HEK293 (cell line): ENCODE results near the gene ENAM.

Source experiments
- CTCF ChIA-PET: fragments of 350-600 bp; formaldehyde crosslinking; extraction: SDS; loops from one replicate; lab custom pipeline; 2021; ENCODE audit warnings: antibody characterized with exemption; lab: Yijun Ruan, JAX
- POLR2A ChIA-PET: fragments of 300-600 bp; formaldehyde crosslinking; extraction: SDS; loops from one replicate; lab custom pipeline; 2020; ENCODE audit warnings: antibody characterized with exemption, inconsistent platforms; lab: Yijun Ruan, JAX
- H3K27ac ChIP-seq: fragments of 200-500 bp; sonication (Bioruptor generic); 2 replicates; pipeline ENCODE4 v1.5.1; 2014; ENCODE audit warnings: low read depth, low read length, control low read depth, inconsistent platforms; ENCODE audit errors: extremely low read depth
- H3K36me3 ChIP-seq, 2 experiments: fragments of 200-500 bp in 1 of 2; sonication (Bioruptor generic) in 1 of 2; 1 replicate in 1 of 2; 2 replicates in 1 of 2; pipeline ENCODE4 v1.5.1; 2014 to 2017; ENCODE audit warnings: inconsistent platforms in 2 of 2, low read length in 2 of 2; ENCODE audit not compliant: control insufficient read depth in 2 of 2, insufficient read depth in 1 of 2
- H3K4me1 ChIP-seq: fragments of 200-500 bp; sonication (Bioruptor generic); 2 replicates; pipeline ENCODE4 v1.5.1; 2014; ENCODE audit warnings: mild to moderate bottlenecking, low read length, inconsistent platforms; ENCODE audit not compliant: control insufficient read depth, insufficient read depth
- H3K4me3 ChIP-seq: 2 replicates; pipeline ENCODE4 v1.5.1; 2011; ENCODE audit warnings: low read depth, mild to moderate bottlenecking, control low read depth, low read length, moderate library complexity
- H3K9me3 ChIP-seq: fragments of 200-500 bp; sonication (Bioruptor generic); 2 replicates; pipeline ENCODE4 v1.5.1; 2014; ENCODE audit warnings: low read depth, low read length, inconsistent platforms; ENCODE audit not compliant: control insufficient read depth, insufficient read depth
- HOXD13 ChIP-seq: sonication (generic); formaldehyde crosslinking; IDR thresholded peaks from 2 replicates; pipeline ENCODE4 v1.8.0; 2022; ENCODE audit warnings: missing genetic modification reagents, borderline replicate concordance
- IKZF3 ChIP-seq: fragments of 450-650 bp; IDR thresholded peaks from 2 replicates; pipeline ENCODE4 v1.5.0; 2018; ENCODE audit warnings: missing biosample characterization, mild to moderate bottlenecking, missing genetic modification characterization, moderate library complexity
- SP7 ChIP-seq: fragments of 450-650 bp; formaldehyde crosslinking; IDR thresholded peaks from 2 replicates; pipeline ENCODE4 v1.5.1; 2016; ENCODE audit warnings: missing biosample characterization, missing genetic modification characterization
- ZBTB11 ChIP-seq: fragments of 450-650 bp; formaldehyde crosslinking; conservative IDR thresholded peaks from 2 replicates; pipeline ENCODE4 v1.5.1; 2016; ENCODE audit warnings: low read depth, missing biosample characterization, missing genetic modification characterization
- ZFP3 ChIP-seq: fragments of 450-650 bp; formaldehyde crosslinking; IDR thresholded peaks from 2 replicates; pipeline ENCODE4 v1.5.1; 2016; ENCODE audit warnings: low read depth, missing biosample characterization, missing genetic modification characterization
- ZNF138 ChIP-seq: fragments of 450-650 bp; formaldehyde crosslinking; IDR thresholded peaks from 2 replicates; pipeline ENCODE4 v1.5.1; 2016; ENCODE audit warnings: missing biosample characterization, missing genetic modification characterization, borderline replicate concordance
- ZNF248 ChIP-seq: fragments of 450-650 bp; formaldehyde crosslinking; IDR thresholded peaks from 2 replicates; pipeline ENCODE4 v1.5.1; 2017; ENCODE audit warnings: missing biosample characterization, missing genetic modification characterization
- ZNF354C ChIP-seq: fragments of 450-650 bp; formaldehyde crosslinking; IDR thresholded peaks from 2 replicates; pipeline ENCODE4 v1.5.1; 2016; ENCODE audit warnings: missing biosample characterization, missing genetic modification characterization, low read depth, borderline replicate concordance
- ZNF366 ChIP-seq: fragments of 450-650 bp; formaldehyde crosslinking; conservative IDR thresholded peaks from 2 replicates; pipeline ENCODE4 v1.5.1; 2016; ENCODE audit warnings: missing biosample characterization, missing genetic modification characterization
- ZNF426 ChIP-seq: fragments of 450-650 bp; formaldehyde crosslinking; IDR thresholded peaks from 2 replicates; pipeline ENCODE4 v1.5.1; 2017; ENCODE audit warnings: missing biosample characterization, missing genetic modification characterization, mild to moderate bottlenecking, inconsistent platforms, moderate library complexity
- ZNF571 ChIP-seq: fragments of 450-650 bp; formaldehyde crosslinking; IDR thresholded peaks from 2 replicates; pipeline ENCODE4 v1.5.0; 2017; ENCODE audit warnings: missing biosample characterization, missing genetic modification characterization
- TF ChIP-seq, protein P1 (sequence below): fragments of 450-650 bp; formaldehyde crosslinking; IDR thresholded peaks from 2 replicates; pipeline ENCODE4 v1.5.1; 2016; ENCODE audit warnings: missing biosample characterization, missing genetic modification characterization
- TF ChIP-seq, protein P2 (sequence below): fragments of 450-650 bp; formaldehyde crosslinking; IDR thresholded peaks from 2 replicates; pipeline ENCODE4 v1.5.1; 2017; ENCODE audit warnings: missing biosample characterization, missing genetic modification characterization
- TF ChIP-seq, protein P3 (sequence below): fragments of 450-650 bp; formaldehyde crosslinking; conservative IDR thresholded peaks from 2 replicates; pipeline ENCODE4 v1.5.1; 2016; ENCODE audit warnings: low read depth, missing biosample characterization, missing genetic modification characterization
- TF ChIP-seq, protein P4 (sequence below): fragments of 450-650 bp; formaldehyde crosslinking; IDR thresholded peaks from 2 replicates; pipeline ENCODE4 v1.5.1; 2016; ENCODE audit warnings: missing biosample characterization, missing genetic modification characterization
- TF ChIP-seq, protein P5 (sequence below): fragments of 450-650 bp; formaldehyde crosslinking; IDR thresholded peaks from 2 replicates; pipeline ENCODE4 v1.5.1; 2017; ENCODE audit warnings: missing biosample characterization, missing genetic modification characterization

The ENAM gene

DNA sequence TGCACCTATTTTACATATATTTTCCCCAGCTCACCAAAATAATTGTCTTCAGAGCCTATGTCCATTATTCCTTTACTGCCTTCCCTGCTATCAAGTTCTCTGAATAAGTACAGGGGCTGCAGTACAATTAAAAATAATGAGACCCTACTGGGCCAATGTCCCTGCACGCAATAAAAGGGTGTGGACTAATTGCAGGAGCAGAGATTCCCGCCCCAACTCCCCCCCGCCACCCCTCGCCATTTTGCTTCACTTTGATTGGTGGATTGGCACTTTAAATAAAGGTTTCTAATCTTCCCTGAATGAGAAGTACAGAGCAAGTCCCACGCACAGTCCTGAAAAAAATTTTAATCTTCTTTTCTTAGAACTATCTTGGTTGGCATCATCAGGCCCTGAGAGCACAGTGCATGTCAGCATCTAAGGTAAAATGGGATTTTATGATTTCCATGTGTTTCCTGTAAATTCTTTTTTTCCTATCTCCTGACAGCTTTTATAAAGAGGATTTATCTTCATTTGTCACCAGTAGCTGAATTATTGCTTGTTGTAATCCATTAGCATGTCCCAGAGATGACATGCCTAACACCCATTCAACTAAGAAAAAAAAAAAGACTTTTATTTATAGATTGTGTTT lies 36.5 kb upstream of the ENAM start, which contains the start of gene AMBN (continued):
- TF ChIP-seq ZNF354C (tag by site-specific recombination) (no peak), ZNF138 (no peak), ZNF366 (no peak), SP7 (peak; percentile 74), IKZF3 (tag by site-specific recombination) (peak; percentile 54; the same call in 1 of the 2 replicates)
- TF ChIP-seq, protein P1, sequence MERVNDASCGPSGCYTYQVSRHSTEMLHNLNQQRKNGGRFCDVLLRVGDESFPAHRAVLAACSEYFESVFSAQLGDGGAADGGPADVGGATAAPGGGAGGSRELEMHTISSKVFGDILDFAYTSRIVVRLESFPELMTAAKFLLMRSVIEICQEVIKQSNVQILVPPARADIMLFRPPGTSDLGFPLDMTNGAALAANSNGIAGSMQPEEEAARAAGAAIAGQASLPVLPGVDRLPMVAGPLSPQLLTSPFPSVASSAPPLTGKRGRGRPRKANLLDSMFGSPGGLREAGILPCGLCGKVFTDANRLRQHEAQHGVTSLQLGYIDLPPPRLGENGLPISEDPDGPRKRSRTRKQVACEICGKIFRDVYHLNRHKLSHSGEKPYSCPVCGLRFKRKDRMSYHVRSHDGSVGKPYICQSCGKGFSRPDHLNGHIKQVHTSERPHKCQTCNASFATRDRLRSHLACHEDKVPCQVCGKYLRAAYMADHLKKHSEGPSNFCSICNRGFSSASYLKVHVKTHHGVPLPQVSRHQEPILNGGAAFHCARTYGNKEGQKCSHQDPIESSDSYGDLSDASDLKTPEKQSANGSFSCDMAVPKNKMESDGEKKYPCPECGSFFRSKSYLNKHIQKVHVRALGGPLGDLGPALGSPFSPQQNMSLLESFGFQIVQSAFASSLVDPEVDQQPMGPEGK (tag by site-specific recombination) = 0 out of 2 replicates have a peak, but pooled peaks have one; percentile 20
- TF ChIP-seq, protein P2, sequence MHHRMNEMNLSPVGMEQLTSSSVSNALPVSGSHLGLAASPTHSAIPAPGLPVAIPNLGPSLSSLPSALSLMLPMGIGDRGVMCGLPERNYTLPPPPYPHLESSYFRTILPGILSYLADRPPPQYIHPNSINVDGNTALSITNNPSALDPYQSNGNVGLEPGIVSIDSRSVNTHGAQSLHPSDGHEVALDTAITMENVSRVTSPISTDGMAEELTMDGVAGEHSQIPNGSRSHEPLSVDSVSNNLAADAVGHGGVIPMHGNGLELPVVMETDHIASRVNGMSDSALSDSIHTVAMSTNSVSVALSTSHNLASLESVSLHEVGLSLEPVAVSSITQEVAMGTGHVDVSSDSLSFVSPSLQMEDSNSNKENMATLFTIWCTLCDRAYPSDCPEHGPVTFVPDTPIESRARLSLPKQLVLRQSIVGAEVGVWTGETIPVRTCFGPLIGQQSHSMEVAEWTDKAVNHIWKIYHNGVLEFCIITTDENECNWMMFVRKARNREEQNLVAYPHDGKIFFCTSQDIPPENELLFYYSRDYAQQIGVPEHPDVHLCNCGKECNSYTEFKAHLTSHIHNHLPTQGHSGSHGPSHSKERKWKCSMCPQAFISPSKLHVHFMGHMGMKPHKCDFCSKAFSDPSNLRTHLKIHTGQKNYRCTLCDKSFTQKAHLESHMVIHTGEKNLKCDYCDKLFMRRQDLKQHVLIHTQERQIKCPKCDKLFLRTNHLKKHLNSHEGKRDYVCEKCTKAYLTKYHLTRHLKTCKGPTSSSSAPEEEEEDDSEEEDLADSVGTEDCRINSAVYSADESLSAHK (tag by site-specific recombination) = peak; percentile 85

DNA sequence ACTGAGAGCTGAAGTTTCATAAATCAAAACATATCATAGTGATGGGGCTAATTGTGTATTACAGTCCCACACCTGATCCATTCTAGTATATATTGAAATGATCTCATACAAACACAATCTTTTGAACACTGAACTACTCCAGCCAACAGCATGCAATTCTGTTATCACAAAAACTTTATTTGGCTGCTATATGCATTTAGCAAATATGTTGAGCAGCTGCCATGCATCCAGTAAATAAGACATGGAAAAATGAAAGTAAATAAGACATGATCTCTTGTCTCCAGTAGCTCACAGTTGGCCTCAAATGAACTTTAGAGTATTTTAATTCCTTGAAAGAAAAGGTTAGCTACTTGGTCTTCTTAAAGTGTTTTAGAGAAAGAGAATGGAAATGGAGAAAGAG lies 34.3 kb upstream of the ENAM start:
- ChIA-PET CTCF (interaction anchor here (0.6 kb wide), 1 partner anchor 66 kb away, joined by 3 read pairs; no protein-coding TSS in a partner anchor), POLR2A (no interaction called here)
- no peaks in the 10 kb centered on the region for H3K9me3 ChIP-seq
- no peaks in the 10 kb centered on the region for H3K4me1 ChIP-seq
- H3K4me3 ChIP-seq = no peak overlapping the region
- no peaks in the 10 kb centered on the region for H3K36me3 ChIP-seq
- no peak overlapping the region for H3K27ac ChIP-seq
- TF ChIP-seq, protein P3, sequence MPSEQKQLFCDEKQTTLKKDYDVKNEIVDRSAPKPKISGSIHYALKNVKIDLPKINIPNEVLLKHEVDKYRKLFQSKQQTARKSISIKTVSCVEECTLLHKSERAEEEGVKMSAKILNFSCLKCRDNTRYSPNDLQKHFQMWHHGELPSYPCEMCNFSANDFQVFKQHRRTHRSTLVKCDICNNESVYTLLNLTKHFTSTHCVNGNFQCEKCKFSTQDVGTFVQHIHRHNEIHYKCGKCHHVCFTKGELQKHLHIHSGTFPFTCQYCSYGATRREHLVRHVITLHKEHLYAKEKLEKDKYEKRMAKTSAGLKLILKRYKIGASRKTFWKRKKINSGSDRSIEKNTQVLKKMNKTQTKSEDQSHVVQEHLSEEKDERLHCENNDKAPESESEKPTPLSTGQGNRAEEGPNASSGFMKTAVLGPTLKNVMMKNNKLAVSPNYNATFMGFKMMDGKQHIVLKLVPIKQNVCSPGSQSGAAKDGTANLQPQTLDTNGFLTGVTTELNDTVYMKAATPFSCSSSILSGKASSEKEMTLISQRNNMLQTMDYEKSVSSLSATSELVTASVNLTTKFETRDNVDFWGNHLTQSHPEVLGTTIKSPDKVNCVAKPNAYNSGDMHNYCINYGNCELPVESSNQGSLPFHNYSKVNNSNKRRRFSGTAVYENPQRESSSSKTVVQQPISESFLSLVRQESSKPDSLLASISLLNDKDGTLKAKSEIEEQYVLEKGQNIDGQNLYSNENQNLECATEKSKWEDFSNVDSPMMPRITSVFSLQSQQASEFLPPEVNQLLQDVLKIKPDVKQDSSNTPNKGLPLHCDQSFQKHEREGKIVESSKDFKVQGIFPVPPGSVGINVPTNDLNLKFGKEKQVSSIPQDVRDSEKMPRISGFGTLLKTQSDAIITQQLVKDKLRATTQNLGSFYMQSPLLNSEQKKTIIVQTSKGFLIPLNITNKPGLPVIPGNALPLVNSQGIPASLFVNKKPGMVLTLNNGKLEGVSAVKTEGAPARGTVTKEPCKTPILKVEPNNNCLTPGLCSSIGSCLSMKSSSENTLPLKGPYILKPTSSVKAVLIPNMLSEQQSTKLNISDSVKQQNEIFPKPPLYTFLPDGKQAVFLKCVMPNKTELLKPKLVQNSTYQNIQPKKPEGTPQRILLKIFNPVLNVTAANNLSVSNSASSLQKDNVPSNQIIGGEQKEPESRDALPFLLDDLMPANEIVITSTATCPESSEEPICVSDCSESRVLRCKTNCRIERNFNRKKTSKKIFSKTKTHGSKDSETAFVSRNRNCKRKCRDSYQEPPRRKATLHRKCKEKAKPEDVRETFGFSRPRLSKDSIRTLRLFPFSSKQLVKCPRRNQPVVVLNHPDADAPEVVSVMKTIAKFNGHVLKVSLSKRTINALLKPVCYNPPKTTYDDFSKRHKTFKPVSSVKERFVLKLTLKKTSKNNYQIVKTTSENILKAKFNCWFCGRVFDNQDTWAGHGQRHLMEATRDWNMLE (tag by site-specific recombination) = no peak
- no peak for TF ChIP-seq ZNF426
- TF ChIP-seq ZBTB11 (tag by site-specific recombination) = no peak
- TF ChIP-seq ZFP3 (tag by site-specific recombination) = no peak
- TF ChIP-seq ZNF571 = no peak
- TF ChIP-seq, protein P4, sequence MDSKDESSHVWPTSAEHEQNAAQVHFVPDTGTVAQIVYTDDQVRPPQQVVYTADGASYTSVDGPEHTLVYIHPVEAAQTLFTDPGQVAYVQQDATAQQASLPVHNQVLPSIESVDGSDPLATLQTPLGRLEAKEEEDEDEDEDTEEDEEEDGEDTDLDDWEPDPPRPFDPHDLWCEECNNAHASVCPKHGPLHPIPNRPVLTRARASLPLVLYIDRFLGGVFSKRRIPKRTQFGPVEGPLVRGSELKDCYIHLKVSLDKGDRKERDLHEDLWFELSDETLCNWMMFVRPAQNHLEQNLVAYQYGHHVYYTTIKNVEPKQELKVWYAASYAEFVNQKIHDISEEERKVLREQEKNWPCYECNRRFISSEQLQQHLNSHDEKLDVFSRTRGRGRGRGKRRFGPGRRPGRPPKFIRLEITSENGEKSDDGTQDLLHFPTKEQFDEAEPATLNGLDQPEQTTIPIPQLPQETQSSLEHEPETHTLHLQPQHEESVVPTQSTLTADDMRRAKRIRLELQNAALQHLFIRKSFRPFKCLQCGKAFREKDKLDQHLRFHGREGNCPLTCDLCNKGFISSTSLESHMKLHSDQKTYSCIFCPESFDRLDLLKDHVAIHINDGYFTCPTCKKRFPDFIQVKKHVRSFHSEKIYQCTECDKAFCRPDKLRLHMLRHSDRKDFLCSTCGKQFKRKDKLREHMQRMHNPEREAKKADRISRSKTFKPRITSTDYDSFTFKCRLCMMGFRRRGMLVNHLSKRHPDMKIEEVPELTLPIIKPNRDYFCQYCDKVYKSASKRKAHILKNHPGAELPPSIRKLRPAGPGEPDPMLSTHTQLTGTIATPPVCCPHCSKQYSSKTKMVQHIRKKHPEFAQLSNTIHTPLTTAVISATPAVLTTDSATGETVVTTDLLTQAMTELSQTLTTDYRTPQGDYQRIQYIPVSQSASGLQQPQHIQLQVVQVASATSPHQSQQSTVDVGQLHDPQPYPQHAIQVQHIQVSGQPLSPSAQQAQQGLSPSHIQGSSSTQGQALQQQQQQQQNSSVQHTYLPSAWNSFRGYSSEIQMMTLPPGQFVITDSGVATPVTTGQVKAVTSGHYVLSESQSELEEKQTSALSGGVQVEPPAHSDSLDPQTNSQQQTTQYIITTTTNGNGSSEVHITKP = no peak
- TF ChIP-seq ZNF248 = no peak
- TF ChIP-seq HOXD13 = no peak
- TF ChIP-seq, protein P5, sequence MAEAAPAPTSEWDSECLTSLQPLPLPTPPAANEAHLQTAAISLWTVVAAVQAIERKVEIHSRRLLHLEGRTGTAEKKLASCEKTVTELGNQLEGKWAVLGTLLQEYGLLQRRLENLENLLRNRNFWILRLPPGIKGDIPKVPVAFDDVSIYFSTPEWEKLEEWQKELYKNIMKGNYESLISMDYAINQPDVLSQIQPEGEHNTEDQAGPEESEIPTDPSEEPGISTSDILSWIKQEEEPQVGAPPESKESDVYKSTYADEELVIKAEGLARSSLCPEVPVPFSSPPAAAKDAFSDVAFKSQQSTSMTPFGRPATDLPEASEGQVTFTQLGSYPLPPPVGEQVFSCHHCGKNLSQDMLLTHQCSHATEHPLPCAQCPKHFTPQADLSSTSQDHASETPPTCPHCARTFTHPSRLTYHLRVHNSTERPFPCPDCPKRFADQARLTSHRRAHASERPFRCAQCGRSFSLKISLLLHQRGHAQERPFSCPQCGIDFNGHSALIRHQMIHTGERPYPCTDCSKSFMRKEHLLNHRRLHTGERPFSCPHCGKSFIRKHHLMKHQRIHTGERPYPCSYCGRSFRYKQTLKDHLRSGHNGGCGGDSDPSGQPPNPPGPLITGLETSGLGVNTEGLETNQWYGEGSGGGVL = no peak
